HepG2 (cell line): ENCODE measurements around the gene LCN2. TPM values are rescaled to one million over a fixed set of nuclear protein-coding genes. Genes with fewer than 3 reads are reported as not detected.

ENCODE experiments used
- ATM ChIP-seq: fragments of 450-650 bp; IDR thresholded peaks from 2 replicates; pipeline ENCODE4 v1.7.1; 2017; ENCODE audit warnings: mild to moderate bottlenecking, borderline replicate concordance
- CBFB ChIP-seq: sonication (generic); formaldehyde crosslinking; IDR thresholded peaks from 2 replicates; pipeline ENCODE4 v1.4.0; 2020; ENCODE audit warnings: missing genetic modification reagents
- EED ChIP-seq: sonication (generic); formaldehyde crosslinking; IDR thresholded peaks from 2 replicates; pipeline ENCODE4 v1.5.0; 2020; ENCODE audit warnings: mild to moderate bottlenecking, missing genetic modification reagents
- ETV5 ChIP-seq: IDR thresholded peaks from 2 replicates; pipeline ENCODE4 v1.6.1; 2018; ENCODE audit warnings: missing biosample characterization, missing genetic modification reagents, inconsistent platforms, borderline replicate concordance
- RELA ChIP-seq: sonication (generic); formaldehyde crosslinking; IDR thresholded peaks from 2 replicates; pipeline ENCODE4 v1.4.0; 2020; ENCODE audit warnings: missing genetic modification reagents
- ZBTB8A ChIP-seq: sonication (generic); formaldehyde crosslinking; IDR thresholded peaks from 2 replicates; pipeline ENCODE4 v1.4.0; 2020; ENCODE audit warnings: mild to moderate bottlenecking, low read depth, missing genetic modification reagents, borderline replicate concordance
- ZFX ChIP-seq: sonication (generic); formaldehyde crosslinking; IDR thresholded peaks from 2 replicates; pipeline ENCODE4 v1.4.0; 2020; ENCODE audit warnings: mild to moderate bottlenecking, low read depth, missing genetic modification reagents, moderate library complexity
- polyA plus RNA-seq, 8 experiments: library from polyadenylated mRNA; depleted of rRNA in 3 of 8; stranded (reverse) in 7 of 8; unstranded in 1 of 8; fragments of >200 nt; fragmentation: Illumina TruSeq in 4 of 8; extraction: Trizol in 4 of 8; gene quantifications; 2 replicates each; pipeline versions ENCODE4 v1.2.1 to v1.2.3, GENCODE V29; 2011 to 2016; ENCODE audit warnings: low read depth in 4 of 8, missing spikeins in 1 of 8, mixed read lengths in 1 of 8; ENCODE audit not compliant: insufficient read depth in 1 of 8
- total RNA-seq, 5 experiments: library from RNA; depleted of rRNA; stranded (reverse); fragments of >200 nt; fragmentation: Illumina TruSeq; extraction: Trizol; gene quantifications; 2 replicates each; pipeline ENCODE4 v1.2.3, GENCODE V29; 2016; ENCODE audit warnings: low read depth in 1 of 5
- TF ChIP-seq, protein P1 (sequence below): sonication (generic); formaldehyde crosslinking; IDR thresholded peaks from 2 replicates; pipeline ENCODE4 v1.4.0; 2020; ENCODE audit warnings: mild to moderate bottlenecking, missing genetic modification reagents
- TF ChIP-seq, protein P2 (sequence below): sonication (generic); formaldehyde crosslinking; IDR thresholded peaks from 2 replicates; pipeline ENCODE4 v1.4.0; 2020; ENCODE audit warnings: missing genetic modification reagents
- TF ChIP-seq, protein P3 (sequence below): IDR thresholded peaks from 2 replicates; pipeline ENCODE4 v1.6.1; 2018; ENCODE audit warnings: missing genetic modification reagents

LCN2 gene
- total and polyA plus RNA-seq, 2 of the 13 experiments (the other 11 are each of a cell fraction or from before 2014, with no cell fraction given), result 0.38 to 1.4 TPM

GRCh38 chr9:128149001-128149701 is at the start of gene LCN2 (continued):
- TF ChIP-seq CBFB (CRISPR knock-in tag), result no peak
- peak; percentile 42; the same call in 1 of the 2 replicates for TF ChIP-seq ETV5
- TF ChIP-seq RELA (CRISPR knock-in tag), result no peak
- TF ChIP-seq ATM, result no peak
- TF ChIP-seq, protein P1, sequence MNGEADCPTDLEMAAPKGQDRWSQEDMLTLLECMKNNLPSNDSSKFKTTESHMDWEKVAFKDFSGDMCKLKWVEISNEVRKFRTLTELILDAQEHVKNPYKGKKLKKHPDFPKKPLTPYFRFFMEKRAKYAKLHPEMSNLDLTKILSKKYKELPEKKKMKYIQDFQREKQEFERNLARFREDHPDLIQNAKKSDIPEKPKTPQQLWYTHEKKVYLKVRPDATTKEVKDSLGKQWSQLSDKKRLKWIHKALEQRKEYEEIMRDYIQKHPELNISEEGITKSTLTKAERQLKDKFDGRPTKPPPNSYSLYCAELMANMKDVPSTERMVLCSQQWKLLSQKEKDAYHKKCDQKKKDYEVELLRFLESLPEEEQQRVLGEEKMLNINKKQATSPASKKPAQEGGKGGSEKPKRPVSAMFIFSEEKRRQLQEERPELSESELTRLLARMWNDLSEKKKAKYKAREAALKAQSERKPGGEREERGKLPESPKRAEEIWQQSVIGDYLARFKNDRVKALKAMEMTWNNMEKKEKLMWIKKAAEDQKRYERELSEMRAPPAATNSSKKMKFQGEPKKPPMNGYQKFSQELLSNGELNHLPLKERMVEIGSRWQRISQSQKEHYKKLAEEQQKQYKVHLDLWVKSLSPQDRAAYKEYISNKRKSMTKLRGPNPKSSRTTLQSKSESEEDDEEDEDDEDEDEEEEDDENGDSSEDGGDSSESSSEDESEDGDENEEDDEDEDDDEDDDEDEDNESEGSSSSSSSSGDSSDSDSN (CRISPR knock-in tag), result peak; percentile 16; the same call in 1 of the 2 replicates
- no peak for TF ChIP-seq EED (CRISPR knock-in tag)
- TF ChIP-seq, protein P2, sequence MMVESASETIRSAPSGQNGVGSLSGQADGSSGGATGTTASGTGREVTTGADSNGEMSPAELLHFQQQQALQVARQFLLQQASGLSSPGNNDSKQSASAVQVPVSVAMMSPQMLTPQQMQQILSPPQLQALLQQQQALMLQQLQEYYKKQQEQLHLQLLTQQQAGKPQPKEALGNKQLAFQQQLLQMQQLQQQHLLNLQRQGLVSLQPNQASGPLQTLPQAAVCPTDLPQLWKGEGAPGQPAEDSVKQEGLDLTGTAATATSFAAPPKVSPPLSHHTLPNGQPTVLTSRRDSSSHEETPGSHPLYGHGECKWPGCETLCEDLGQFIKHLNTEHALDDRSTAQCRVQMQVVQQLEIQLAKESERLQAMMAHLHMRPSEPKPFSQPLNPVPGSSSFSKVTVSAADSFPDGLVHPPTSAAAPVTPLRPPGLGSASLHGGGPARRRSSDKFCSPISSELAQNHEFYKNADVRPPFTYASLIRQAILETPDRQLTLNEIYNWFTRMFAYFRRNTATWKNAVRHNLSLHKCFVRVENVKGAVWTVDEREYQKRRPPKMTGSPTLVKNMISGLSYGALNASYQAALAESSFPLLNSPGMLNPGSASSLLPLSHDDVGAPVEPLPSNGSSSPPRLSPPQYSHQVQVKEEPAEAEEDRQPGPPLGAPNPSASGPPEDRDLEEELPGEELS (CRISPR knock-in tag), result no peak
- TF ChIP-seq ZFX (CRISPR knock-in tag), result 0 out of 2 replicates have a peak, but pooled peaks have one; percentile 24
- TF ChIP-seq ZBTB8A (CRISPR knock-in tag), result no peak
- TF ChIP-seq, protein P3, sequence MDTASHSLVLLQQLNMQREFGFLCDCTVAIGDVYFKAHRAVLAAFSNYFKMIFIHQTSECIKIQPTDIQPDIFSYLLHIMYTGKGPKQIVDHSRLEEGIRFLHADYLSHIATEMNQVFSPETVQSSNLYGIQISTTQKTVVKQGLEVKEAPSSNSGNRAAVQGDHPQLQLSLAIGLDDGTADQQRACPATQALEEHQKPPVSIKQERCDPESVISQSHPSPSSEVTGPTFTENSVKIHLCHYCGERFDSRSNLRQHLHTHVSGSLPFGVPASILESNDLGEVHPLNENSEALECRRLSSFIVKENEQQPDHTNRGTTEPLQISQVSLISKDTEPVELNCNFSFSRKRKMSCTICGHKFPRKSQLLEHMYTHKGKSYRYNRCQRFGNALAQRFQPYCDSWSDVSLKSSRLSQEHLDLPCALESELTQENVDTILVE (CRISPR knock-in tag), result no peak
- TF ChIP-seq, all 625 proteins: peak for 14
